Measurements from ENCODE around the gene RHOB.

GRCh38 chr2:20427931-20428526 is 18.8 kb upstream of the RHOB start:
- TF ChIP-seq, protein P1, sequence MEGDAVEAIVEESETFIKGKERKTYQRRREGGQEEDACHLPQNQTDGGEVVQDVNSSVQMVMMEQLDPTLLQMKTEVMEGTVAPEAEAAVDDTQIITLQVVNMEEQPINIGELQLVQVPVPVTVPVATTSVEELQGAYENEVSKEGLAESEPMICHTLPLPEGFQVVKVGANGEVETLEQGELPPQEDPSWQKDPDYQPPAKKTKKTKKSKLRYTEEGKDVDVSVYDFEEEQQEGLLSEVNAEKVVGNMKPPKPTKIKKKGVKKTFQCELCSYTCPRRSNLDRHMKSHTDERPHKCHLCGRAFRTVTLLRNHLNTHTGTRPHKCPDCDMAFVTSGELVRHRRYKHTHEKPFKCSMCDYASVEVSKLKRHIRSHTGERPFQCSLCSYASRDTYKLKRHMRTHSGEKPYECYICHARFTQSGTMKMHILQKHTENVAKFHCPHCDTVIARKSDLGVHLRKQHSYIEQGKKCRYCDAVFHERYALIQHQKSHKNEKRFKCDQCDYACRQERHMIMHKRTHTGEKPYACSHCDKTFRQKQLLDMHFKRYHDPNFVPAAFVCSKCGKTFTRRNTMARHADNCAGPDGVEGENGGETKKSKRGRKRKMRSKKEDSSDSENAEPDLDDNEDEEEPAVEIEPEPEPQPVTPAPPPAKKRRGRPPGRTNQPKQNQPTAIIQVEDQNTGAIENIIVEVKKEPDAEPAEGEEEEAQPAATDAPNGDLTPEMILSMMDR (IDR thresholded peaks at IDR 0.05): no peak
- TF ChIP-seq POLR2AphosphoS5 (IDR thresholded peaks at IDR 0.05; ENCODE audit: low read depth, low read length): no peak

Data from Panc1 (cell line).